Measurements from ENCODE around the gene HHAT. TPM values are rescaled to one million over a fixed set of nuclear protein-coding genes. Genes with fewer than 3 reads are reported as not detected.

HHAT gene
- total and polyA plus RNA-seq, 2 of the 4 experiments (the other 2 are of a cell fraction) = 1.7 to 2.5 TPM

DNA sequence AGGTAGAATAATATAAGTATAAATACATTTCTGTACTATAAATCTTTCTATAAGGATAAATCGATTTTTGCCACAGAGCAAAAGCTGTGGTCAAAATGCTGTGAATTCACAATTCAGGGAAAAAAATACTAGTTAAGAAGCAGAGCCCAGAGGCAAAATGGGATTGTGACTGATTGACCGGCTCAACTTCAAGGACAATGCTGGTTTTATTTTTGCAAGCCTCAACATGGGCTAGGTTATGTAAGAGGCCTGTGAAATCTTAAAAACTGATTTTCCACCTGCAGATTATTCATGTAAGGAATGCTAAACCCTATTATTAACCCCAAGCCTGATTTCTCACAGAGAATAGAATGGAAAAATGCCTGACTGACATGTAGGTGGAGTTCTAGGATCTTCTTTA, 155.1 kb downstream of the HHAT start:
- Histone ChIP-seq H2BK120ac (ENCODE audit: low read depth, low read length) (no peak overlapping the region), H3K4me2 (ENCODE audit: low read depth, low read length) (no peak overlapping the region), H2AK9ac (replicated peaks; ENCODE audit: low read depth, low read length, poor library complexity) (no peak overlapping the region), H4K20me1 (ENCODE audit: insufficient read depth, low read length) (no peaks in the 10 kb centered on the region), H4K91ac (ENCODE audit: insufficient read depth, low read depth, low read length) (no peak overlapping the region), H3K27ac (ENCODE audit: insufficient read depth, low read length) (no peak overlapping the region), H3K79me1 (ENCODE audit: low read depth in 1 of 2, low read length in 2 of 2) (no peaks in the 10 kb centered on the region), H3K4me3 (ENCODE audit: insufficient read depth, low read depth, low read length) (no peak overlapping the region), H3K14ac (replicated peaks; ENCODE audit: low read depth, low read length) (no peak overlapping the region), H2BK15ac (ENCODE audit: low read depth, low read length) (no peak overlapping the region), H2BK5ac (ENCODE audit: low read depth, low read length, poor library complexity, severe bottlenecking) (no peak overlapping the region), H3K36me3 (ENCODE audit: control insufficient read depth, insufficient read depth, low read length) (no peaks in the 10 kb centered on the region), H3K9me1 (ENCODE audit: insufficient read depth, low read length) (no peaks in the 10 kb centered on the region), H2AK5ac (ENCODE audit: low read depth, low read length) (no peak overlapping the region), H3K23ac (ENCODE audit: low read depth, low read length) (no peak overlapping the region), H4K5ac (ENCODE audit: low read depth, low read length) (no peak overlapping the region), H3K18ac (ENCODE audit: low read depth, low read length) (no peak overlapping the region), H4K8ac (ENCODE audit: low read depth in 2 of 2, low read length in 2 of 2) (no peak overlapping the region), H3K27me3 (ENCODE audit: control insufficient read depth, insufficient read depth, low read length) (peaks cover 1% of the 10 kb centered on the region), H2BK20ac (ENCODE audit: low read depth, low read length) (no peak overlapping the region), H3K9ac (ENCODE audit: low read depth, low read length) (no peak overlapping the region), H3K9me3 (ENCODE audit: control insufficient read depth, insufficient read depth, low read length) (no peaks in the 10 kb centered on the region), H3K4ac (ENCODE audit: low read depth, low read length) (no peak overlapping the region), H3K4me1 (ENCODE audit: control insufficient read depth, insufficient read depth, low read length) (no peaks in the 10 kb centered on the region), H2AFZ (replicated peaks; ENCODE audit: low read length, poor library complexity) (no peak overlapping the region), H3K56ac (ENCODE audit: extremely low read depth, insufficient read depth, low read length) (no peak overlapping the region)
- ChIA-PET CTCF (interaction anchor here (0.6 kb wide), 1 partner anchor 1830 kb away, joined by 3 read pairs; no protein-coding TSS in a partner anchor), POLR2A (ENCODE audit: unreplicated experiment) (interaction anchor here (0.6 kb wide), 1 partner anchor 953 kb away, joined by 8 read pairs; no protein-coding TSS in a partner anchor)
- no peak for ATAC-seq (ENCODE audit: low read depth)
- no CpG with 5 or more reads among the region's 2 CpGs for WGBS, 2 experiments (ENCODE audit: extremely low coverage in 2 of 2, insufficient read length in 1 of 2)
- in situ Hi-C loops (cut with MboI; ENCODE audit: low sequenced_read_pairs) (no loop called here), intact Hi-C loops (cut with micrococcal nuclease) (loop anchor here (5.0 kb wide), 1 partner anchor 58 kb away; no protein-coding TSS in a partner anchor), dilution Hi-C loops (cut with HindIII; ENCODE audit: low sequenced_read_pairs, unreplicated experiment) (no loop called here)
- BruUV-seq (replicated peaks) = no TSS peak
- TF ChIP-seq, protein P1, sequence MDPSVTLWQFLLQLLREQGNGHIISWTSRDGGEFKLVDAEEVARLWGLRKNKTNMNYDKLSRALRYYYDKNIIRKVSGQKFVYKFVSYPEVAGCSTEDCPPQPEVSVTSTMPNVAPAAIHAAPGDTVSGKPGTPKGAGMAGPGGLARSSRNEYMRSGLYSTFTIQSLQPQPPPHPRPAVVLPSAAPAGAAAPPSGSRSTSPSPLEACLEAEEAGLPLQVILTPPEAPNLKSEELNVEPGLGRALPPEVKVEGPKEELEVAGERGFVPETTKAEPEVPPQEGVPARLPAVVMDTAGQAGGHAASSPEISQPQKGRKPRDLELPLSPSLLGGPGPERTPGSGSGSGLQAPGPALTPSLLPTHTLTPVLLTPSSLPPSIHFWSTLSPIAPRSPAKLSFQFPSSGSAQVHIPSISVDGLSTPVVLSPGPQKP (IDR thresholded peaks at IDR 0.05; ENCODE audit: borderline replicate concordance, low read depth, low read length) = no peak
- TF ChIP-seq CHD1 (IDR thresholded peaks at IDR 0.05; ENCODE audit: low read depth, low read length) = no peak
- no peak for TF ChIP-seq RFX5 (IDR thresholded peaks at IDR 0.05; ENCODE audit: low read depth, low read length)
- DNase-seq = no peak
